HG02798 (cell line): Measurements from ENCODE around the gene SLC51A.
"Not testable (repeated sequence)": the region's sequence is repeated elsewhere in the genome, so short reads cannot be mapped to it uniquely, and the experiment has no call there.

Experiments
- ATAC-seq: cut with Tn5 transposase; IDR thresholded peaks from one replicate; pipeline ENCODE4 v1.9.1; 2021; ENCODE audit warnings: mild to moderate bottlenecking; ENCODE audit not compliant: unreplicated experiment, poor library complexity

Gene SLC51A

DNA sequence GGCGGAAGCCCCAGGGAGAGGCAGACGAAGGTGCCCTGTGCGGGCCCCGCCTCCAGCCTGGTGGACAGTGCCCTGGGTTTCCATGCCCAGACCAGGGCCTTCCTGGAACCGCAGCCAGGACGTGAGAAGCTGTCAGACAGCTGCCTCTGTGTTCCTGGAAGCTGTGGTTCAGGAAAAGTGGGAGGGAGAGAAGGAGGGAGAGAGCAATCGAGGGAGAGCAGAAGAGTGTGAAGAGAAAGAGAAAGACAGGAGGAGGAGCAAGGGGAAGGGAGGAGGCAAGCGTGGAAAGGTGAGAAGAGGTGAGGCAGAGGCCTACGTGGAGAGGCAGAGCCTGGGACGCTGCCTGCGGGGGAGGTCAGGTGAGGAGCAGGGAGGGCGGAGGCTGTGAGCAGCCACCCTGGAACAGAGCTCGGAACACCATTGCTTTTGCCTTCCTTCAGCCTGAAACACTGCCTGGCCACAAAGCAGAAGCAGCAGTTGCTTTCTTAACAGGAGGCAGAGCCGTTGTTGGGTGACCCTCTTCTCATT lies 23.7 kb upstream of the SLC51A start:
- peak; percentile 22 for ATAC-seq

DNA sequence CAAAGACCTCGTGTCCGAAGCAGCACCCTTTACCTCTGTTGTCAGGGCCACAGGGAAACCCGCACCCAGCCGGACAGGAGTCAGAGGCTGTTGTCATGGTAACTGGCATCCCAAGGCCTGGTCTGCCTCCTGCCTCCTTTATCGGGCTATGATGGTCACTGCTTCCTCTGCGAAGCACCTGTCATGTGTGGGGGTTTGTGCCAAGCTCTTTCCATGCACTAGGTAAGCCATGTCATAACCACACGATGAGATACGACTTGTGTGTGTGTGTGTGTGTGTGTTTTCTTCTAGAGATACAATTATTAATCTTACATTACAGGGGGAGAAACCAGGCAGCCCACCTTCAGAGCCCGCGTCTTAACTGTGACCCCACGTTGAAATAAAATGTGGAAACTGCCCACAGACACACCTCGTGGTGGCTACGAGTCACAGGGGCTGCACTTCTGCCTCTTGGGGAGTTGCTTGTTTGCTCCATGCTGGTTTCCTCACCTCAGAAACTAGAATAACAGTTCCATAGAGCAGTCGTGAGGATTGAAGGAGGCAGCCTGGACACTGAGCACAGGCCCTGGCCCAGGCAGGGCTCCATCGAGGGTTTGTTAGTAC lies 23.1 kb upstream of the SLC51A start:
- no peak for ATAC-seq

DNA sequence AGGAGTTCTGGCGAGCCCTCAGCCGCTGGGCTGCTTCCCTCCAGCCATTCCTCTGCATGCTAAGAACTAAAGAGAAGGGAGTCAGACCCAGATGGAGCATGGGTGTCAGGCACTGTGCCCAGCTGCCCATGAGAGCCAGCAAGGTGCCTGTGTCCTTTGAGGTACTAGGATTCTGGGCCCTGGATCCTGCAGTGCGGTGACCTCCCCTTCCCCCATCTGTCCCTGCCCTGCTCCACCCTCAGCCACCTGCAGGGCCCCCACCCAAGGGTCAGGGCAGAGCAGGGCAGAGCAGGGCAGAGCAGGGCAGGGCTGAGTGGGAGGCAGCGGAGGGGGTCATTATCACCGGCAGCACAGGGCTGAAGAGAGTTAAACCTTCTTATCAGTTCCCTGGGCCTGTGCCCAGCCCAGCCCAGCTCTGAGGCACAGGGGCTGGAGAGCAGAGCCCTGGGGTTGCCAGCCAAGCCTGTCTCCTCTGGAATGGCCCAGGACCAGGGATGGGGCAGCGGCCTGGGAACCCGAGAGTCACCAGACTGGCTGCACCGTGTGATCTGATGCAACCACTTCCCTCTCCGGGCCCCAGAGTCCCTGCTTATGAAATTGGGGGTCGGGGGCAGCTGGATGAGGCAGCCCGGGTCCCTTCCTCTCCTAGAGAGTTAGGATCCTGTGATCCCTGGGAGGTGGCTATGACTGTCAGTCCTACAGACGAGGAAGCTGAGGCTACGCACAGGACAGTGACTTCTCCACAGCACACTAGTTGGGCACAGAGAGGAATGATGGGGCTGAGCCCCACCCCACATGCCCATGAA lies 22.4 kb upstream of the SLC51A start:
- ATAC-seq, result no peak

DNA sequence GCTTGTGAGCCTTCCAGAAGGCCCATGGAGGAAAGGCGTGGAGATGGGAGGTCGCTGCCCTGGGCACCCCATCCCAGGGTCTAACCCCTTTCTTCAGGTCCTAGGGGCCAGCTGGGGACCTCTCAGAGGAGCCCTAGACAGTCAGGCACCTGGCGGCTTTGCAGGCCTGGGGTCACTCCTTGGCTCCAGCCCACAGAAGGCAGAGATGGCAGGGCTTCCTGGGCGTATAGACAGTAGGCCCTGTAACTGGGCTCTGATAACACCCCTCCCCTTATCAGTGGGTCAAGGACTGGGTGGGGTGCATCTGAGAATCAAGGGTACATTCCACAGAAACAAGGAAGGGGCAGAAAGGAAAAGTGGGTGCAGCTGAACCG lies 21.8 kb upstream of the SLC51A start:
- ATAC-seq, result no peak

DNA sequence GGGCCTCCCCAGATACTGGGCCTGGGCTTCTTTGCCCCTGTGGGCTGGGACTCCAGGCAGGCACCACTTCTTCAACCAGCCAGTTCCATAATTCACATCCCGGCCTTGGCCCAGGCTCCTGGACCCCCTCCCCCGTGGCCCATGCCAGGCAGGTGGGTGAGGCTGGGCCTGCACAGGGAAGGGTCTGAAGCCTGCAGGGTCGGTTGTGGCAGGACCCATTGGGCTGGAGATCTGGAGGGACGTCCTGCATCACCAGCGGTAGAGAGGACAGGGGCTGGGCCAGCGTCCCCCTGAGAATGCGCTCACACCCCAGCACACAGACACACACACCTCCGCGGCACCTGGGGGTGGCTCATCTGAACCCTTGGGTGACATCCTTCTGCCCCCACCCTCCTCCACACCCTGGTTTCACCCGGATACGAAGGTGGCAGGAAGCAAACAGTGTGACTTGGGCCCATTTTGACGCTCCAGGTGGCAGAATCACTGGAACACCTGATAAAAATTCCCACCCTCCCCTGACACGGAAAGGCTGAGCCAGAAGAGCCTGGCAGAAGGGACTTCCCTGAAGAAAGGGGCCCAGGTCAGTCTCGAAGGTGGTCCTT lies 20.6 kb upstream of the SLC51A start:
- ATAC-seq, result no peak

DNA sequence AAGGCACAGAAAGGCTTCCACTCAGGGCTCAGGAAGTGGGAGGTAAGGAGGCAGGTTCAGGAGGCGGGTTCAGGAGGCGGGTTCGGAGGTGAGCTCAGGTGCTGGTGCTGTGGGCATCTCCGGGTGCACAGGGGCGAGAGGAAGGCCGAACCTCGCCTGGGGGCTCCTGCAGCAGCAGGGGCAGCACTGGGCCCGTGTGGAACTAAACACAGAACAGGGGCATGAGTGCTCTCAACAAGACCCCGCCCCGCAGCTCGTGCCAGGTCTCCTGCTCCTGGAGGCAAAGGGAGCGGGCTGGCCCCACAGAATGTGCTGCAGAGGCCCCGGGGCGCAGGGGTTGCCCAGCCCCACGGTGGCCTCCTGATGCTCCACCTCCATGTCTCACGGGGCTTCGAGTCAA lies 18.8 kb upstream of the SLC51A start:
- no peak for ATAC-seq

DNA sequence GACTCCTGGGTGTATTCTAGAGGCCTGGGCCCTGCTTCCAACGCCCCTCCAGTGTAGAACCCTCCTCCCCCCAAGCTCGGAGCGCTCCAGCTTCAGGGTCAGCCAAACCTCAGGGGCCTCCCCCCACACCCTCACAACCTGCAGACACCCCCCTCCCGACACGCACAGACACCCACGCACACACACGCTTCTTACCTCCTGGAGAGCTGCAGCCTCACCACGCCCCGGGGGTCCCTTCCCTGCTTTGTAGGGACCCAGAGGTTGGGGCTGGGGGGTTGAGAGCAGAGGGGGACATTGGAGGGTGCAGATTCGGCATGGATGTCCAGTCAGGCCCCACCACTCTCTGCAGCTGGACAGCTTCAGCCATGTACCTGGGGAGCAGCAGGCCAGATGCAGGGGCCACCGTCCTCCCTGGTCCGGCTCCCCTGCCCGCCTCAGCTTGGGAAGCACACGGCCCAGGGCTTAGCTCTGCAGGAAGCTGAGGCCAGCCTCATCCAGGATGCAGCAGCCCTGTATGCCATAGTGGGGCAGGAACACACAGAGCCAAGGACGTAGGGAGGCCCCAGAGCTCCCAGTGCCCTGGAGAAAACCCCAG lies 18.2 kb upstream of the SLC51A start:
- no peak for ATAC-seq

DNA sequence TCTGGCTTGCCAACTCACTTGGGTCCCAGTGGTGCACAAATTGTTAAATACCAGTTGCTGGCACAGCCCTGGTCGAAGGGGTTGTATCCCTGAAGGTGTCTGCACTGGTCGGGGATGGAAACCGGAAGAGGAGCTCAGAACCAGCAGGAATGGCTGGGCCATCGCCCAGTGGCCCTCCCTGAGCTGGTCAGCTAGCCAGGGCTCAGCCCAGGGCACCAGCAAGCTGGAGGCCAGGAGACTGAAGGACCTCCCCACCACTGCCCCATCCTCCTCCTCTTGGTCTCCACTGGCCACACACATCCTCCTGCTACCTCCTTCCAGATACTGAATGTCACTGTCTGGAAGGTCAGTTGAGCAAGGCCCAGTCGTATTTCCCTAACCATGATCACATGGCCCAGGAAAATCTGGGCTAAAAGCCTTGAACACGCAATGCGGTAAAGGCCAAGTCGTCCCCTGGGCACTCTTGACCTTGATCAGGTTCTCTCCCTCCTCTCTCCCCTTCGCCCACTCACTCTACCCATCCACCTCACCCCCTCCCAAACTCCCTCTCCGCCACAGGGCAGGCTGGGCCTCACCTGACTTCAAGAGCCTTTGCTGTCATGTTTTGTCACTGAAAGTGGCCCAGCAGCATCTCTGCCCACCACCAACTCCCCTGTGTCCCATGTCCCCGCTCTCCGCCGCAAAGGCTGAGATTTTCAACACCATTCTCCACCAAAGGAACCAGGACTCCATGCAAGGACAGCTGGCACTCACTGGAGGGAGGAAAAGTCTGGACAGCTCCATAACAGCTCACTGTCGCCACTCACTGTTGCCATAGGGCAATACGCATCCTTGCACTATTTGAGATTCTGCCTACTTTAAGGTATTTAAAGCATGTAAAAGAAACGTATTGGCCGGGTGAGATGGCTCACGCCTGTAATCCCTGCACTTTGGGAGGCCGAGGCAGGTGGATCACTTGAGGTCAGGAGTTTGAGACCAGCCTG lies 17.3 kb upstream of the SLC51A start:
- no peak for ATAC-seq

DNA sequence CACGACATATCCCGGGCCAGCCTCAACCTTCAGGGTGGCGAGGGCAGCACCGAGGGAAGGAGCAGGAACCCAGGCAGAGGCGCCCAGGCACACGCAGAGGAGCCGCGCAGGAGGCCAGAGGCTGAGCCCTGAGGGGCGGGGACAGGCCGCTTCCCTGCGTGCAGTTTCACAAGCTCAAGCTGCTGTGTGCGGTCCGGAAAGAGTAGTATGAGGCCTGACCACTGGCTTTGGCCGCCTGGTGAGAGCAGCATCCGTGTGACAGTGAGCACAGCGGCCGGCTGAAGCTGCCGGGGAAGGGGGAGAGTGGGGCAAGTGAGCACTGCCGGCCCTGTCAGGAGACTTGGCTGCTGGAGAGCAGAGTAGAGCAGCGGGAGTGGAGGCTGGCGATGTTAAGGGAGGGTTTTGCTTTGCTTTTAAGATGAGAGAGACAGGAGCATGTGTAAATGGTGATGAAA lies 13.8 kb upstream of the SLC51A start:
- ATAC-seq, result peak; percentile 62

DNA sequence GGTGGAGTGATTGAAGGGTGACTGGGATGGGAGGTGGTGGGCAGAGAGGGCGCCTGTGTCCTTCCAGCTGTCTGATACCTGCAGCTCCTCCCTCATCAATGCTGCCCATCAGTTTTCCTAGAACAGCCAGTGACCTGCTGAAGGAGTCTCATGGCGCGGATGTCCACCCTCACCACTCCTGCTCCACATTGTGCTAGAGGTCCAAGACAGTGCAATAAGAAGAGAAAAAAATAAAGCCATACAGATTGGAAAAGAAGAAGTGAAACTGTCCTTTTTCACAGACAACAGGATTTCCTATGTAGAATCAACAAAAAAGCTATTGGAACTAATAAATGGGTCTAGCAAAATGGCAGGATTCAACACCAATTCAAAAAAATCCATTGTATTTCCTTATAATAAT lies 12.5 kb upstream of the SLC51A start:
- no peak for ATAC-seq

DNA sequence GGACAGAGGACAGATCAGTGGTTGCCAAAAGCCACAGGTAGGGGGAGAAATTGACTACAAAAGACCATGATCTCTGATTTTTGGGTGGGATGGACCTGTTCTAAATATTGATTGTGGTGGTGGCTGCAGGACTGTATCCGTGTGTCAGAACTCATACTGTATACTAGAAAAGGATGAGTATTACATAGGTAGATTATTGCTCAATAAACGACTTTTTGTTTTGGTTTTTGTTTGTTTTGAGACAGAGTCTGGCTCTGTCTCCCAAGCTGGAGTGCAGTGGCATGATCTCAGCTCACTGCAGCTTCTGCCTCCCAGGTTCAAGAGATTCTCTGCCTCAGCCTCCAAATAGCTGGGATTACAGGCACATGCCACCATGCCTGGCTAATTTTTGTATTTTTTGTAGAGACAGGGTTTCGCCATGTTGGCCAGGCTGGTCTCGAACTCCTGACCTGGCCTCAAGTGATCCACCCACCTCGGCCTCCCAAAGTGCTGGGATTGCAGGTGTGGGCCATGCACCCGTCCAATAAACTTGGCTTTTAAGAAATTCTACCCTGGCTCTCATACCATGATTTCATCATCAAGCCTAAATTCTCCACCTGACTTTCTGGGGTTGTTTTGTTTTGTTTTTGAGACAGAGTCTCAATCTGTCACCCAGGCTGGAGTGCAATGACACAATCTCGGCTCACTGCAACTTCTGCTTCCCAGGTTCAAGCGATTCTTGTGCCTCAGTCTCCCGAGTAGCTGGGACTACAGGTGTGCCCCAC lies 10.7 kb upstream of the SLC51A start:
- not testable (repeated sequence) for ATAC-seq

DNA sequence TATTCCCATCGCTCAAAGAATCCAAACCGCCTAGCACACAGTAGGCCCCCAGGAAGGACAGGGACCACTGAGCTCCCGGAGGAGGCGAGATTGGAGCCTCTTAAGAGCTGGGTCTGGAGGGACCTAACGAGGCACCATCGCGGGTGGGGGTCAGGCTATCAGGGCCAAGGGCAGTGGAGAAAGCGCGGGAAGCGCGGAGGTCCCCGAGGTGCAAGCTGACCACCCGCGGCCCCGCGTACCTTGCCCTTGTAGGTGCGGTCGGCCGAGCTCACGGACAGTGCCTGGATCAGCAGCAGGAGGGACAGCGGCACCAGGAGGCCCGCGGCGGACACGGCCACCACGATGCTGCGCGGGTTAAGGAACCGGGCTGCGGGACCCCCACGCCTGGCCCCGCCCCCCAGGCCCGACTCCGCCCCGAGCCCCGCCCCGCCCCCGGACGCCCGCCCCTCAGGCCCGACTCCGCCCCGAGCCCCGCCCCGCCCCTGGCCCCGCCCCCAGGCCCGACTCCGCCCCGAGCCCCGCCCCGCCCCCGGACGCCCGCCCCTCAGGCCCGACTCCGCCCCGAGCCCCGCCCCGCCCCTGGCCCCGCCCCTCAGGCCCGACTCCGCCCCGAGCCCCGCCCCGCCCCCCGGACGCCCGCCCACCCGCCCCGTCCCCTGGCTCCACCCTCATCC lies 9.0 kb upstream of the SLC51A start:
- no peak for ATAC-seq

DNA sequence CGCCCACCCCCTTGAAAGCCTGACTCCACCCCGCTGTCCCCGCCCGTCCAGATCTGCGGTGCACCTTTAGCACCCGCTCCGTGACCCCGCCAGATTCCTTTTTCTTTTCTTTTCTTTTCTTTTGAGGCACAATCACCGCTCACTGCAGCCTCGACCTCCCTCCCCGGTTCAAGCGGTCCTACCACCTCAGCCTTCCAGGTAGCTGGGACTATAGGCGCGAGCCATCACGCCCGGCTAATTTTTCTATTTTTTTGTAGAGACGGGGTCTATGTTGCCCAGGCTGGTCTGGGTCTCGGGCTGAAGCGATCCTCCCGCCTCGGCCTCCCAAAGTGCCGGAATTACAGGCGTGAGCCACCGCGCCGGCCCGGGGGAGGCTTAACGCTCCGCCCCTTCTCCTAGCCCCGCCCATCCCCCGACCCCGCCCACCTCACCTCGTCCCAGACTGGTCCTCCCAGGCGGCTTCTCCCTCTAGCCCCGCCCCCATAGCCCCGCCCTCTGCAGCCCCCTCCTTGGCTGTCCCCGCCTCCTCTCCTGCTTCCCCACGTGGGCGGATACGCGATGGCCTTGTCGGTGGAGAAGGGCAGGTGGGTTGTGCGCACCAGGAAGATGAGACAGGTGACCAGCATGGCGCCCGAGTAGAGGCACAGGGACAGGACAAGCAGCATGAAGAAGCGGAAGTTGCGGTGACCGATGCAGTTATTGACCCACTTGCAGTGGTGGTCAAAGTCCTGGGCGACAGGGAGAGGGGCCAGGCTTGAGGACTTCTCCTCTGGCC lies 8.3 kb upstream of the SLC51A start:
- no peak for ATAC-seq

DNA sequence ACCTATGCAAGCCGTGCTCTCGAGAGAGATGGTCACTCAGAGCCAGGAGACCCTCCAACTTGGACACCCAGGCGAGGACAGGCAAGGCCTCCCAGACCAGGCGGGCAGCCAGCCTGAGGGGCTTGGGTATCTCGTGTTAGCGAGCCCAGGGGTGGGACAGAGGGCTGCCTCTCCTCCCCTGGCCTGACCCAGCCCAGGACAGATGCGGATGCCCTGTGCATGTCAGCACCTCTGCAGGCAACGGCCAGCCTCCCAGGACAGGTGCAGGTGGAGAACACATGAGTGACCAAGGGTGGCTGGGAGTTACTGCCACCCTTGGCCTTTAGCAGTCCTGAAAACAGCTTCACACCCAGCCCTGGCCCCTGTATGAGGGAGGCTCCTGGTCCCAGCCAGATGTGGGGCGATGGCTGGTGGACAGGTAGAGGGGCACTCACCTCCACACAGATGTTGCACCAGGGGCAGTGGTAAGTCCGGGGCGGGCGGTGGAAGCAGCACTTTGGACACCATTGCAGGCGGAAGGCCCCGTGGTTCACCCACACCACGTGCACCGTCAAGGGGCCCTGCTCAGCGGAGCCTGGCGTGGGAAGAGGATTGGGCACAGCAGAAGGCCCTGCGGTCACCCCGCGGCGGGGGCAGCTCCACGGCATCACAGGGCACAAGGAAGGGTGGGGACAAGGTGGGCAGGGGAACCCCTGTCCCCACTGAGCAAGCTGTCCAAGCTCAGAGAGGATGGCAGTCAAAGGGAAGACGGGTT lies 7.2 kb upstream of the SLC51A start:
- no peak for ATAC-seq

DNA sequence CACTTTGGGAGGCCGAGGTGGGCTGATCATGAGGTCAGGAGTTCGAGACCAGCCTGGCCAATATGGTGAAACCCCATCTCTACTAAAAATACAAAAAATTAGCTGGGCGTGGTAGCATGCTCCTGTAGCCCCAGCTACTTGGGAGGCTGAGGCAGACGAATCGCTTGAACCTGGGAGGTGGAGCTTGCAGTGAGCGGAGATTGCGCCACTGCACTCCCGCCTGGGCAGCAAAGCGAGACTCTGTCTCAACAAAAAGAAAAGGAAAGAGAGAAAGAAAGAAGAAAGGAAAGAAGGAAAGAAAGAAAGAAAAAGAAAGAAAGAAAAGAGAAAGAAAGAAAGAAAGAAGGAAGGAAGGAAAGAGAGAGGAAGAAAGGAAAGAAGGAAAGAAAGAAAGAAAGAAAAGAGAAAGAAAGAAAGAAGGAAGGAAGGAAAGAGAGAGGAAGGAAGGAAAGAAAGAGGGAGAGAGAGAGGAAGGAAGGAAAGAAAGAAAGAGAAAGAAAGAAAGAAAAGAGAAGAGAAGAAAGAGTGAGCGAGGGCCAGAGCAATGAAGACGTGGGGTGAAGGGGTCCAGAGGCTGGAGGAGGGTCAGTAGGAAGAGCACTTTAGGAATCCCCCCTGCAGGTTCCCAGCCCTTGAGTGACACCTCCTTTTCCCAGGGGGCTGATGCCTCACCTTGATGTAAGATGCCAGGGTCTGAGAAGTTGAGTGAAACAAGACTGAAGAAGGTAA lies 6.2 kb upstream of the SLC51A start:
- ATAC-seq, result not testable (repeated sequence)
